Activated CD8-positive, alpha-beta T cell treated with anti-CD3 and anti-CD28 coated beads for 36 hours (primary cell): ENCODE data around the gene STYXL1. TPM values are rescaled to one million over a fixed set of nuclear protein-coding genes. Genes with fewer than 3 reads are reported as not detected.

Experiments
- ATAC-seq: fragments of 200-7000 bp; cut with Tn5 transposase; one replicate; pipeline ENCODE4 v1.10.0; 2021; ENCODE audit warnings: mild to moderate bottlenecking, moderate library complexity
- CTCF ChIA-PET: fragments of 350-600 bp; sonication (Branson Sonifier 250); formaldehyde crosslinking; loops from one replicate; lab custom pipeline; 2021; ENCODE audit warnings: antibody characterized with exemption; lab: Charles Lee
- POLR2A ChIA-PET: fragments of 350-600 bp; sonication (Branson Sonifier 250); formaldehyde crosslinking; loops from one replicate; lab custom pipeline; 2021; ENCODE audit warnings: antibody characterized with exemption; lab: Charles Lee
- DNase-seq: peaks from one replicate; pipeline ENCODE4 v3.0.0-alpha.2; 2020
- H3K27ac Mint-ChIP-seq: one replicate; pipeline ENCODE4 v1.8.0; 2021; ENCODE audit warnings: mild to moderate bottlenecking, mixed read lengths
- H3K27me3 Mint-ChIP-seq: one replicate; pipeline ENCODE4 v1.8.0; 2021; ENCODE audit warnings: mixed read lengths
- H3K36me3 Mint-ChIP-seq: one replicate; pipeline ENCODE4 v1.8.0; 2021; ENCODE audit warnings: low read depth, mixed read lengths
- H3K4me1 Mint-ChIP-seq: one replicate; pipeline ENCODE4 v1.8.0; 2021; ENCODE audit warnings: low read depth, mixed read lengths
- H3K4me3 Mint-ChIP-seq: one replicate; pipeline ENCODE4 v1.8.0; 2021; ENCODE audit warnings: mild to moderate bottlenecking, moderate library complexity, mixed read lengths
- H3K9me3 Mint-ChIP-seq: one replicate; pipeline ENCODE4 v1.8.0; 2021; ENCODE audit warnings: mixed read lengths
- CTCF ChIP-seq: fragments of 200-600 bp; IDR thresholded peaks from one replicate; pipeline ENCODE4 v1.8.0; 2022; ENCODE audit warnings: antibody characterized with exemption, mild to moderate bottlenecking
- intact Hi-C: fragments of 100-400 bp; cut with micrococcal nuclease; formaldehyde crosslinking; loops from one replicate; pipeline ENCODE4 v1.10.0; 2022
- total RNA-seq, 2 experiments: library from RNA; stranded (reverse); gene quantifications; one replicate each; pipeline ENCODE4 v1.2.3, GENCODE V29; 2021

The STYXL1 gene
- total RNA-seq, 2 experiments from 2014 or later, result 25.9 to 26.9 TPM

DNA sequence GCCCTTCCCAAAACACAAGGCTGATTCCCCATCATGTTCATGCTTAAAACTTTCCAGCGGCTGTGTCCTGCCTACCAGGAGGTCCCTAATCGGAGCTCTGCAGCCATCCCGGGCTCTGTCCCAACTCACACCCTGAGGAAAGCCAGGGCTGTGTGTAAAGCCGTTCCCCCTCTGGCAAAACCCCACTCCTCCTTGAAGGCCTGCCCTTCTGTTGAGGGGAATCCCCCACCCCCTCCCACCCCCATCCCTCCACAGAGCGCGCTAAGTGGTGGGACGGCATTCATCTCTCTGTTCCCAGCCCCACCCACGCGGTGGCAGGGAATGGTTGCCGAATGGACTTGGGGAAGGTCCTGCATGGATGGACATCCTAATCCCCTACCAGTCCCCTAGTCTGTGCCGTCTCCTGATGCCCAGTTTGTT, 52.7 kb downstream of the STYXL1 start:
- no peak for TF ChIP-seq CTCF
- ATAC-seq (no peak), DNase-seq (no peak)
- Mint-ChIP-seq H3K4me1 (peaks cover 13% of the 10 kb centered on the region), H3K27me3 (no peaks in the 10 kb centered on the region), H3K4me3 (peak overlapping the region; percentile 65), H3K9me3 (no peaks in the 10 kb centered on the region), H3K36me3 (peaks cover 7% of the 10 kb centered on the region), H3K27ac (no peak overlapping the region)
- intact Hi-C loops, result no loop called here
- ChIA-PET POLR2A (no interaction called here), CTCF (interaction anchor here (1.0 kb wide), 1 partner anchor 24 kb away, joined by 4 read pairs; no protein-coding TSS in a partner anchor)

DNA sequence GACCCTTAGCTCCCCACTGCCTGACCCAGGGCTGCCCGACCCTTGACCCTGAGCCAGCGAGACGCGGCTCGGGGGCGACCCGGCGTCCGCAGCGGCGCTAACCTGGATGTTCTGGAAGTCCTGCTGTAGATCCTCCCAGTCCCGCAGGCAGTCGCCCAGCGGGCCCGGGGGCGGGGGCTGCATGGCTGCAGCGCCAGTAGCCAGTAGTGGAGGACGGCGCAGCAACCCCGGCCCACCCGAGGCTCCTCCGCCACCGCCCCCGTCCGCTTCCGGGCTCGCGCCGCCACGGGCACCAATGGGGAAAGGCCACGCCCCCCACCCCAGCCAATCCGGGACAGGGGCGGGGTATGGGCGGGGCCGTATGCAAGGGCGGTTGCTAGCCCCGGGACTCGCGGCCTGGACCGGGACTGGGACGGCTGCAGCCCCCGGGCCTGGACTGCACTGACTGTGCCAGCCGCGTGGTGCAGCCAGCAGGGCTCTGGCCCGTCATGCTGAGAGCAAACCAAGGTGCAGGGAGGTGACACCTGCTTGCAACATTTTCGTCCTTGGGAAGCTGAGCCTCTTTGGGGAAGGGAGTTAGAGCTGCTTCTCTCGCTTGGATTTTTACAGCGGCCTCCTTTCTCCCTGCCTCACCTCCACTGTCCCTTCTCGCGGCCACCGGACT, 53.3 kb downstream of the STYXL1 start, which contains the start of gene TMEM120A:
TSS of gene TMEM120A (minus strand) at position 208 of the 664 bp plus-strand sequence. CDS start at position 183, 25 bp downstream.
- H3K4me1 Mint-ChIP-seq, result peaks cover 16% of the 10 kb centered on the region
- POLR2A ChIA-PET, result interaction anchor here (1.3 kb wide), 2 partner anchors 14 to 116 kb away, joined by 3 read pairs; partner anchors contain the start of gene RHBDD2
- H3K4me3 Mint-ChIP-seq, result peak within 1 kb of the TSS; percentile 65
- peaks cover 7% of the 10 kb centered on the region for H3K36me3 Mint-ChIP-seq
- H3K27me3 Mint-ChIP-seq, result no peaks in the 10 kb centered on the region
- no peaks in the 10 kb centered on the region for H3K9me3 Mint-ChIP-seq
- TF ChIP-seq CTCF, result no peak
- DNase-seq, result peak; percentile 95
- H3K27ac Mint-ChIP-seq, result no peak within 1 kb of the TSS
- ATAC-seq, result peak; percentile 99
- CTCF ChIA-PET, result interaction anchor here (1.0 kb wide), 1 partner anchor 25 kb away, joined by 4 read pairs; no protein-coding TSS in a partner anchor
- intact Hi-C loops, result no loop called here

DNA sequence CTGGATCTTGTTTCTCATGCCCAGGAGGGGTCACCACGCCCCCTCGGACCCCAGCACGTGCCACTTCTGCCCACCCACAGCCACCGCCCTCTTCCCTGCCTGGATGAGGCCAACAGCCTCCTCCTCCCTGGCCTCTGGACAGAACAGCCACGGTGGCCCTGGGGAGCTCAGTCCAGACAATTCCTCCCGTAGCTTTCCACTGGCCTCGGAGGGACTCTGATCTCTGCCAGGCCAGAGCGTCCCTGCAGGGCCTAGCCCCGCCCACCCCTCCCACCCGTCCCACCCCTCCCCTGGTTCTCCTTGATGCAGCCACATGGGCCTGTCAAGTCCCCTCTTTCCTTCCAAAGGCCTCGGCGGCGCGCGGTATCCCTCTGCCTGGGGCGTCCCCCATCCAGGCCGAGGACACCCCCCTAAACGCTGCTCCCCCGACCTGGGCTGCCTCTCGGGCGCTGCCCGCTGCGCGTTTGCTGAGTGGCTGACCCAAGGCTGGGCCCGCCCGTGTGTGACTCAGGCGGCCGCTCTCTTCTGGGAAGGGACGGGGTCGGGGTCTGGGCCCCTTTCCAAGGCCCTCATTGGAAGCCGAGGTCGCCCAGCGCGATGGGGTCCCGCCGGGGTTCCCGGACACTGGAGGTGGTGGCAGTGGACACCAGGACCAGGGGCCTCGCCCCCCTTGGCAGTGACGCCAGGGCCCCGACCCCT, 54.0 kb downstream of the STYXL1 start:
- H3K27me3 Mint-ChIP-seq, result no peaks in the 10 kb centered on the region
- no peaks in the 10 kb centered on the region for H3K9me3 Mint-ChIP-seq
- peak; percentile 8 for ATAC-seq
- peaks cover 7% of the 10 kb centered on the region for H3K36me3 Mint-ChIP-seq
- peak; percentile 28 for DNase-seq
- peak overlapping the region; percentile 65 for H3K4me3 Mint-ChIP-seq
- H3K27ac Mint-ChIP-seq, result no peak overlapping the region
- POLR2A ChIA-PET, result interaction anchor here (1.2 to 1.3 kb wide), 4 partner anchors 15 to 115 kb away, joined by 3 read pairs; partner anchors contain the start of gene RHBDD2
- H3K4me1 Mint-ChIP-seq, result peaks cover 16% of the 10 kb centered on the region
- intact Hi-C loops, result no loop called here
- CTCF ChIA-PET, result interaction anchor here (1.7 kb wide), 1 partner anchor 27 kb away, joined by 9 read pairs; no protein-coding TSS in a partner anchor
- TF ChIP-seq CTCF, result no peak

DNA sequence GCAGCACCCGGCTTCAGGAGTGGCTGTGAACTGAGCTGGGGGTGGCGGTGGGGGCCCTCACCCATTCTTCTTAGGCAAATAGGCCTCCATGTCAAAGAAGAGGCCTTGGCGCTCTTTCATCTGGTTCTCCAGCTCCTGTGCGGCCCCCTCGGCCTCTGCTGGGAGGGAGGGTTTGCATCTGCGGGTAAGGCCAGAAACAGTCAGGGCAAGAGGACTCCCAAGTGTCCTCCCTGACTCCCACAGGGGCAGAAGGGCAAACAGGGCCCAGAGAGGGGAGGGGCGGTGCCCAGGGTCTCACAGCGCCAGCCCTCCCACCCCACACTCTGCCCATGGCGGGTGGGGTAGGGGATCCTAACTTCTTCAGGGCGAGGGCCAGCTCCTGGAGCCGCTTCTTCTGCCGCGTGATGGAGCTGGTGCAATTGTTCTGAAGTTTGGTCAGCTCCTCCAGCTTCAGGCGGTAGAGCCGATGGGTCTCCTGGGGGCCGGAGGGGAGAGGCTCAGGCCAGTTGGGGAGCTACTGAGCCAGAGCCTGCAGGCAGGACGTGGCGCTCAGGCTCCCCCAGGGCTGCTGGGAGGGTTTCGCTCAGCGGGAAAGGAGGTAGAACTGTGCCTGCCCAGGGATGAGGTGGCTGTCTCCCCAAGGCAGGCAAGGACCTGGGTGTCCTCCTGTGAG, 55.6 kb downstream of the STYXL1 start:
- no peaks in the 10 kb centered on the region for H3K9me3 Mint-ChIP-seq
- no peak for TF ChIP-seq CTCF
- H3K36me3 Mint-ChIP-seq, result peaks cover 11% of the 10 kb centered on the region
- no peak overlapping the region for H3K4me3 Mint-ChIP-seq
- no peaks in the 10 kb centered on the region for H3K27me3 Mint-ChIP-seq
- peaks cover 10% of the 10 kb centered on the region for H3K4me1 Mint-ChIP-seq
- CTCF ChIA-PET, result interaction anchor here (1.7 kb wide), 1 partner anchor 28 kb away, joined by 9 read pairs; no protein-coding TSS in a partner anchor
- ATAC-seq (no peak), DNase-seq (no peak)
- POLR2A ChIA-PET, result interaction anchor here (1.3 kb wide), 1 partner anchor 76 kb away, joined by 3 read pairs; no protein-coding TSS in a partner anchor
- H3K27ac Mint-ChIP-seq, result no peak overlapping the region
- intact Hi-C loops, result no loop called here
